Right lobe of liver (tissue), 6 donors: ENCODE measurements around the gene PLXNB1. TPM values are rescaled to one million over a fixed set of nuclear protein-coding genes. Genes with fewer than 3 reads are reported as not detected.
"Not testable (repeated sequence)": the region's sequence is repeated elsewhere in the genome, so short reads cannot be mapped to it uniquely, and the experiment has no call there.

Experiments used
- ATAC-seq, 4 donors: fragments of 200-7000 bp; cut with Tn5 transposase; one replicate each; pipeline ENCODE4 v1.9.1; 2020; ENCODE audit warnings: mild to moderate bottlenecking in 4 of 4, moderate library complexity in 4 of 4
- DNase-seq, 3 donors: peaks; one replicate each; pipeline ENCODE4 v3.0.0-alpha.2; 2020
- H3K27ac ChIP-seq, 3 donors: fragments of 200-600 bp; one replicate each; pipeline ENCODE4 v1.8.0; 2022
- H3K27me3 ChIP-seq, 2 donors: fragments of 200-600 bp; one replicate each; pipeline ENCODE4 v1.8.0; 2022
- H3K36me3 ChIP-seq, 4 donors: fragments of 200-600 bp; sonication (generic) in 1 of 4; one replicate each; pipeline versions ENCODE4 v1.5.1 to v1.8.0; 2017 to 2022; ENCODE audit warnings: control low read depth in 1 of 4
- H3K4me1 ChIP-seq, 4 donors: fragments of 200-600 bp; sonication (generic) in 1 of 4; one replicate each; pipeline versions ENCODE4 v1.5.1 to v1.8.0; 2017 to 2022; ENCODE audit warnings: control low read depth in 1 of 4
- H3K4me3 ChIP-seq, 3 donors: fragments of 200-600 bp; one replicate each; pipeline ENCODE4 v1.8.0; 2022
- H3K9me3 ChIP-seq, 4 donors: fragments of 200-600 bp; sonication (generic) in 1 of 4; one replicate each; pipeline versions ENCODE4 v1.5.1 to v1.8.0; 2017 to 2022; ENCODE audit warnings: control low read depth in 1 of 4
- POLR2A ChIP-seq: fragments of 450-650 bp; IDR thresholded peaks from one replicate; pipeline ENCODE4 v1.6.1; 2017; ENCODE audit warnings: antibody characterized with exemption, mild to moderate bottlenecking
- WGBS: methylation state at CpG from one replicate; pipeline ENCODE4 v1.1.6; 2018; ENCODE audit warnings: low coverage, low lambda C conversion rate; ENCODE audit not compliant: insufficient coverage; ENCODE audit errors: missing lambda C conversion rate; 5-methylcytosine and 5-hydroxymethylcytosine counted together
- intact Hi-C, 2 donors: fragments of 100-400 bp; cut with DNase I; formaldehyde crosslinking; loops; one replicate each; pipeline versions ENCODE4 v1.11.2 to v1.14.1; 2022
- total RNA-seq, 6 experiments: library from RNA; depleted of rRNA in 2 of 6; stranded (reverse); fragments of >200 nt in 2 of 6; fragmentation: NEBNext Ultra II Directional in 3 of 6; extraction: Animal tissue kit (Norgen Biotek cat#: 25700) in 3 of 6; gene quantifications; one replicate each; pipeline versions ENCODE4 v1.1.0 to v1.2.4, GENCODE V29; 2016 to 2023
- TF ChIP-seq, protein P1 (sequence below), 4 donors: fragments of 200-600 bp in 3 of 4; fragments of 450-650 bp in 1 of 4; IDR thresholded peaks; one replicate each; pipeline versions ENCODE4 v1.5.1 to v1.8.0; 2016 to 2022; ENCODE audit warnings: antibody characterized with exemption in 4 of 4, mild to moderate bottlenecking in 2 of 4
- donor health status: DM: no; HTN: yes; CAD: no.
- donor health status: DM: no; HTN: no; CAD: no.
- donor health status: DM: no; HTN: no; CAD: no.
- donor health status: DM: no; HTN: yes; CAD: no.
- donor health status: DM: no; HTN: yes; CAD: no.

The PLXNB1 gene
- total RNA-seq, 6 experiments from 2014 or later, result 65.9 to 132 (median 86.5) TPM

DNA sequence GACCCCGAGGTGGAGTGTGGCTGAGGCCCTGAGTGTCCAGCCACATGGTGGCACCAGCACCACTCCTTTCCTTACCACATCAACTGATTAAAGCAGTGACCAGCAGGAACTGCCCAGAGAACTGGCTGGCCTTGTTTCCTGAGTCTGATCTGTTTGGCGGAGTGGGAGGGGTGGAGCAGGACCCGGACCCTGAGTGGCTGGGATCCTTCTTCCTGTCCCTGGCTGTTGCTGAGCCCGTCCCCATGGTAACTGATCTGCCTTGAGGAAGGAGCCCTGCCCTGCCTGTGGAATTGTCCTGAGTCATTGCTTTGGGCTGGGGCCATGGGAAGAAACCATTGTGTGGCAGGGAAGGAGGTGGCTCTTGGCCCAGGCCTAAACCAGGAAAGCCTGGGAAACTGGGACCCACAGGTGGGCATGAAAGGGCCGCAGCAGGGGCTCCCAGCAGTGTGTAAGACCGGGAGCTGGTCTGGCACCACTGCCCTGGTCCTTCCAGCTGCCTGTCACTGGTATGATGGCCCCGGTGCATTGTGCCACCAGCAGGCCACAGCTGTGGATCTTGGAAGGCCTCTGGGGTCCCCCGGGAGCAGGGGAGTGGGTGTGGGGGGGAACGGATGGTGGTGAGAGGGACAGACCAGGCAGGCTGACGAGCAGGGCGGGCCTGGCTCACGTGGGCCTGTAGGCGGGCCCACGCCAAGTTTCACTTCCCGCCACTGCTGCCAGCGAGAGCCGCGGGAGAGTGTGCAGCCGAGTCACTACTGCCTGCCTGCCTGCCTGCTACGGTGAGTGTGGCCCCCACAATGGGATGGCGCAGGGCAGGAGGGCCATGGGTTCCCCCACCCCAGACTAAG is 35.9 kb upstream of the PLXNB1 start:
- ATAC-seq (peak; percentile 79 to 85 (median 82)), DNase-seq (peak; percentile 93 to 98 (median 97))
- 17% methylated on average over 1 of the region's 21 CpGs for WGBS
- no peaks in the 10 kb centered on the region for H3K9me3 ChIP-seq
- intact Hi-C loops, result loop anchor here in 1 of 2 donors (5.0 kb wide), 1 partner anchor 37 kb away; the partner anchor contains the start of gene SHISA5
- H3K4me1 ChIP-seq, result peaks cover 2 to 58% (median 28%) of the 10 kb centered on the region in 4 donors
- H3K27me3 ChIP-seq, result no peaks in the 10 kb centered on the region
- peaks cover 0 to 17% (median 1%) of the 10 kb centered on the region in 4 donors for H3K36me3 ChIP-seq
- TF ChIP-seq, protein P1, sequence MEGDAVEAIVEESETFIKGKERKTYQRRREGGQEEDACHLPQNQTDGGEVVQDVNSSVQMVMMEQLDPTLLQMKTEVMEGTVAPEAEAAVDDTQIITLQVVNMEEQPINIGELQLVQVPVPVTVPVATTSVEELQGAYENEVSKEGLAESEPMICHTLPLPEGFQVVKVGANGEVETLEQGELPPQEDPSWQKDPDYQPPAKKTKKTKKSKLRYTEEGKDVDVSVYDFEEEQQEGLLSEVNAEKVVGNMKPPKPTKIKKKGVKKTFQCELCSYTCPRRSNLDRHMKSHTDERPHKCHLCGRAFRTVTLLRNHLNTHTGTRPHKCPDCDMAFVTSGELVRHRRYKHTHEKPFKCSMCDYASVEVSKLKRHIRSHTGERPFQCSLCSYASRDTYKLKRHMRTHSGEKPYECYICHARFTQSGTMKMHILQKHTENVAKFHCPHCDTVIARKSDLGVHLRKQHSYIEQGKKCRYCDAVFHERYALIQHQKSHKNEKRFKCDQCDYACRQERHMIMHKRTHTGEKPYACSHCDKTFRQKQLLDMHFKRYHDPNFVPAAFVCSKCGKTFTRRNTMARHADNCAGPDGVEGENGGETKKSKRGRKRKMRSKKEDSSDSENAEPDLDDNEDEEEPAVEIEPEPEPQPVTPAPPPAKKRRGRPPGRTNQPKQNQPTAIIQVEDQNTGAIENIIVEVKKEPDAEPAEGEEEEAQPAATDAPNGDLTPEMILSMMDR (IDR thresholded peaks at IDR 0.05), result peak; percentile 79 to 90 (median 82)
- peak; percentile 88 for TF ChIP-seq POLR2A
- H3K27ac ChIP-seq, result peak overlapping the region; percentile 92 to 99 (median 98)
- peak overlapping the region; percentile 37 to 55 (median 55) for H3K4me3 ChIP-seq

DNA sequence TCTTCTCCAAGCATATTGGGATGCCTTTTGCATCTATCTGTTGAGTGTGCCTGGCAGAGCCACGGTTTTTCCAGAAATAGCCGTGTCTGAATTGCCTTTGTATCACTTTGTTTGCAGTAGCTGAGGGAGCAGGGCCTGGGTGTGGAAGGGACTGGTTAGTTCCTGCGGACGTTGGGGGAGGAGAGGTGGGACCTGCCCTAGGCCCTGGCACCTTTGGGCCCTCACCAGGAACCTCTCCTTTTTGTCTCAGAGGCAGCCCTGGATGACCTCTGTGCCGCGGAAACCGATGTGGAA is 35.3 kb upstream of the PLXNB1 start:
- H3K9me3 ChIP-seq, result no peaks in the 10 kb centered on the region
- no peak overlapping the region for H3K4me3 ChIP-seq
- intact Hi-C loops, result loop anchor here in 1 of 2 donors (5.0 kb wide), 1 partner anchor 37 kb away; the partner anchor contains the start of gene SHISA5
- H3K36me3 ChIP-seq, result peaks cover 0 to 22% (median 3%) of the 10 kb centered on the region in 4 donors
- ATAC-seq (no peak), DNase-seq (no peak)
- peaks cover 2 to 52% (median 26%) of the 10 kb centered on the region in 4 donors for H3K4me1 ChIP-seq
- TF ChIP-seq, protein P1 (IDR thresholded peaks at IDR 0.05), result no peak
- TF ChIP-seq POLR2A, result no peak
- no peaks in the 10 kb centered on the region for H3K27me3 ChIP-seq
- WGBS, result 18% methylated on average over 4 of the region's 7 CpGs
- peak overlapping the region; percentile 92 to 99 (median 98) for H3K27ac ChIP-seq

DNA sequence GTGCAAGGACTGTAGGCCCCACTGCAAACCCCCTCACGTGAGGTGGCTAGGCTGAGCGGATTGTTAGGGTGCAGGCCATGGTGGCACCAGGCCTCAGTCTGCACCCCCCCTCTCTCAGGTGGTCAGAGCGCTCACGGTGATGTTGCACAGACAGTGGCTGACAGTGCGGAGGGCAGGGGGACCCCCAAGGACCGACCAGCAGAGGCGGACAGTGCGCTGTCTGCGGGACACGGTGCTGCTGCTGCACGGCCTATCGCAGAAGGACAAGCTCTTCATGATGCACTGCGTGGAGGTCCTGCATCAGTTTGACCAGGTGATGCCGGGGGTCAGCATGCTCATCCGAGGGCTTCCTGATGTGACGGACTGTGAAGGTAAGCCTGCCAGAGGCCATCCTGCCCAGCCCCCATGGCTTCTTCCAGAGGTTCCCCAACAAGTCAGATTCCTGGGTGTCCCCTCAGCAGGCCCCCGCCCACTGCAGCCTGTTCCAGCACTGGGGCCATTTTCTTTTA is 34.9 kb upstream of the PLXNB1 start:
- peaks cover 2 to 48% (median 23%) of the 10 kb centered on the region in 4 donors for H3K4me1 ChIP-seq
- peak overlapping the region in 2 of 3 donors; percentile 92 to 98 for H3K27ac ChIP-seq
- H3K9me3 ChIP-seq, result no peaks in the 10 kb centered on the region
- H3K36me3 ChIP-seq, result peaks cover 0 to 27% (median 4%) of the 10 kb centered on the region in 4 donors
- no peaks in the 10 kb centered on the region for H3K27me3 ChIP-seq
- TF ChIP-seq, protein P1 (IDR thresholded peaks at IDR 0.05), result no peak
- no peak for TF ChIP-seq POLR2A
- peak in 2 of 3 donors; percentile 37 to 64 for DNase-seq
- no peak for ATAC-seq
- WGBS, result 80% methylated on average over 1 of the region's 17 CpGs
- no peak overlapping the region for H3K4me3 ChIP-seq
- intact Hi-C loops, result loop anchor here (5.0 kb wide), 2 partner anchors 38 to 88 kb away; partner anchors contain the start of gene SHISA5 (in 1 of the 2)

DNA sequence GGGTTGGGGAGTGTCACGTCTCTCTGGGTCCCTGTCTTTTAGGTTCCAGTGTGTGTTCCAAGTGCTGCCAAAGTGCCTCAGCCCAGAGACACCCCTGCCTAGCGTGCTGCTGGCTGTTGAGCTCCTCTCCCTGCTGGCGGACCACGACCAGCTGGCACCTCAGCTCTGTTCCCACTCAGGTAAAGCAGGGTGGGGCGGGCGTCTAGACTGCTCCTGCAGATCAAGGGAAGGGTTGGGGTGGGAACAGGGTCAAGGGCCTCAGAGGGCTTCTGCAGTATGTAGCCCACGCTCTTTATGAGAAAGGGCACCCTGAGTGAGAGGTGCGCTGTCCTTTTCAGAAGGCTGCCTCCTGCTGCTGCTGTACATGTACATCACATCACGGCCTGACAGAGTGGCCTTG is 33.8 kb upstream of the PLXNB1 start:
- H3K9me3 ChIP-seq, result no peaks in the 10 kb centered on the region
- H3K4me3 ChIP-seq, result no peak overlapping the region
- ATAC-seq (no peak), DNase-seq (no peak)
- H3K27me3 ChIP-seq, result no peaks in the 10 kb centered on the region
- 76% methylated on average over 3 of the region's 9 CpGs for WGBS
- H3K36me3 ChIP-seq, result peaks cover 0 to 30% (median 10%) of the 10 kb centered on the region in 4 donors
- intact Hi-C loops, result loop anchor here (5.0 kb wide), 1 partner anchor 89 kb away; no protein-coding TSS in a partner anchor
- peaks cover 2 to 37% (median 20%) of the 10 kb centered on the region in 4 donors for H3K4me1 ChIP-seq
- no peak for TF ChIP-seq POLR2A
- TF ChIP-seq, protein P1 (IDR thresholded peaks at IDR 0.05), result no peak
- H3K27ac ChIP-seq, result no peak overlapping the region

DNA sequence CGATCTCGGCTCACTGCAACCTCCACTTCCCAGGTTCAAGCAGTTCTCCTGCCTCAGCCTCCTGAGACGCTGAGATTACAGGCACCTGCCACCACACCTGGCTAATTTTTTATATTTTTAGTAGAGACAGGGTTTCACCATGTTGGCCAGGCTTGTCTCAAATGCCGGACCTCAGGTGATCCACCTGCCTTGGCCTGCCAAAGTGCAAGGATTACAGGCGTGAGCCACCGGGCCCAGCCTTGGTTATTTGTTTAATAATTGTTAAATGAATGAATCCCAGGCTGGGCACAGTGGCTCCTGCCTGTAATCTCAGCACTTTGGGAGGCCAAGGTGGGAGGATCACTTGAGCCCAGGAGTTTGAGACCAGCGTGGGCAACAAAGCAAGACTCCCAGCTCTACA is 31.9 kb upstream of the PLXNB1 start:
- H3K27ac ChIP-seq, DNase-seq, H3K27me3 ChIP-seq, H3K9me3 ChIP-seq, ATAC-seq, H3K4me3 ChIP-seq: not testable (repeated sequence)
- 95% methylated on average over 4 of the region's 7 CpGs for whole genome bisulfite sequencing
- Histone ChIP-seq H3K4me1 (peaks cover 0 to 18% (median 6%) of the 10 kb centered on the region in 4 donors), H3K36me3 (peaks cover 0 to 37% (median 12%) of the 10 kb centered on the region in 4 donors)
- intact Hi-C loops, result loop anchor here (5.0 kb wide), 1 partner anchor 91 kb away; no protein-coding TSS in a partner anchor
